Gastrocnemius medialis (tissue), 4 donors: Measurements from ENCODE around the gene CDHR3. TPM values are rescaled to one million over a fixed set of nuclear protein-coding genes. Genes with fewer than 3 reads are reported as not detected.
"Not testable (repeated sequence)": the region's sequence is repeated elsewhere in the genome, so short reads cannot be mapped to it uniquely, and the experiment has no call there.

ENCODE experiments used
- ATAC-seq, 2 donors: fragments of 150-250 bp; one replicate each; pipeline ENCODE4 v1.9.1; 2016
- DNase-seq, 2 donors: peaks; one replicate each; pipeline ENCODE4 v3.0.0-alpha.2; 2019
- H3K27ac ChIP-seq, 4 donors: fragments of 200-600 bp; sonication (generic); 1 replicate in 1 of 4; 2 replicates in 3 of 4; pipeline ENCODE4 v1.5.1; 2016 to 2018; ENCODE audit warnings: mild to moderate bottlenecking in 2 of 4, moderate library complexity in 1 of 4
- H3K27me3 ChIP-seq, 3 donors: fragments of 200-600 bp; sonication (generic) in 2 of 3; 1 replicate in 1 of 3; 2 replicates in 2 of 3; pipeline versions ENCODE4 v1.5.1 to v1.6.0; 2016 to 2019; ENCODE audit warnings: mild to moderate bottlenecking in 1 of 3, moderate library complexity in 1 of 3
- H3K36me3 ChIP-seq, 2 donors: fragments of 200-600 bp; sonication (generic) in 1 of 2; one replicate each; pipeline ENCODE4 v1.5.1; 2017 to 2018
- H3K4me1 ChIP-seq, 2 donors: fragments of 200-600 bp; sonication (generic) in 1 of 2; one replicate each; pipeline ENCODE4 v1.5.1; 2016 to 2017; ENCODE audit warnings: mild to moderate bottlenecking in 2 of 2
- H3K4me3 ChIP-seq, 4 donors: fragments of 200-600 bp; sonication (generic) in 3 of 4; 1 replicate in 1 of 4; 2 replicates in 3 of 4; pipeline ENCODE4 v1.5.1; 2016 to 2019; ENCODE audit warnings: mild to moderate bottlenecking in 2 of 4
- H3K9me3 ChIP-seq, 3 donors: fragments of 200-600 bp; sonication (generic) in 2 of 3; 1 replicate in 1 of 3; 2 replicates in 2 of 3; pipeline ENCODE4 v1.5.1; 2016 to 2019
- POLR2A ChIP-seq, 2 donors: fragments of 450-650 bp; IDR thresholded peaks; one replicate each; pipeline ENCODE4 v1.6.1; 2017; ENCODE audit warnings: antibody characterized with exemption in 2 of 2, mild to moderate bottlenecking in 2 of 2, moderate library complexity in 2 of 2
- in situ Hi-C, 4 donors: fragments of 200-750 bp; cut with MboI; loops; one replicate each; pipeline versions ENCODE4 v1.15.0 to v1.8.0; 2017; ENCODE audit warnings: low sequenced_read_pairs in 4 of 4
- intact Hi-C: fragments of 100-400 bp; cut with DNase I; formaldehyde crosslinking; loops from one replicate; pipeline ENCODE4 v1.15.1; 2023; ENCODE audit warnings: low total_unique reads
- total RNA-seq, 4 donors: library from RNA; depleted of rRNA; stranded (reverse); fragments of >200 nt; gene quantifications; one replicate each; pipeline versions ENCODE4 v1.1.0 to v1.2.3, GENCODE V29; 2016
- TF ChIP-seq, protein P1 (sequence below), 5 experiments: fragments of 450-650 bp in 3 of 5; fragments of 200-600 bp in 2 of 5; sonication (generic) in 2 of 5; IDR thresholded peaks in 4 of 5; conservative IDR thresholded peaks in 1 of 5; 1 replicate in 4 of 5; 2 replicates in 1 of 5; pipeline ENCODE4 v1.5.1; 2016 to 2019; ENCODE audit warnings: antibody characterized with exemption in 5 of 5, mild to moderate bottlenecking in 3 of 5, moderate library complexity in 3 of 5

The CDHR3 gene
- total RNA-seq, 4 donors from 2014 or later, result 0.62 to 21.2 TPM; not detected in 2

- in situ Hi-C loops, result no loop called here
- TF ChIP-seq, protein P1, sequence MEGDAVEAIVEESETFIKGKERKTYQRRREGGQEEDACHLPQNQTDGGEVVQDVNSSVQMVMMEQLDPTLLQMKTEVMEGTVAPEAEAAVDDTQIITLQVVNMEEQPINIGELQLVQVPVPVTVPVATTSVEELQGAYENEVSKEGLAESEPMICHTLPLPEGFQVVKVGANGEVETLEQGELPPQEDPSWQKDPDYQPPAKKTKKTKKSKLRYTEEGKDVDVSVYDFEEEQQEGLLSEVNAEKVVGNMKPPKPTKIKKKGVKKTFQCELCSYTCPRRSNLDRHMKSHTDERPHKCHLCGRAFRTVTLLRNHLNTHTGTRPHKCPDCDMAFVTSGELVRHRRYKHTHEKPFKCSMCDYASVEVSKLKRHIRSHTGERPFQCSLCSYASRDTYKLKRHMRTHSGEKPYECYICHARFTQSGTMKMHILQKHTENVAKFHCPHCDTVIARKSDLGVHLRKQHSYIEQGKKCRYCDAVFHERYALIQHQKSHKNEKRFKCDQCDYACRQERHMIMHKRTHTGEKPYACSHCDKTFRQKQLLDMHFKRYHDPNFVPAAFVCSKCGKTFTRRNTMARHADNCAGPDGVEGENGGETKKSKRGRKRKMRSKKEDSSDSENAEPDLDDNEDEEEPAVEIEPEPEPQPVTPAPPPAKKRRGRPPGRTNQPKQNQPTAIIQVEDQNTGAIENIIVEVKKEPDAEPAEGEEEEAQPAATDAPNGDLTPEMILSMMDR (IDR thresholded peaks at IDR 0.05 in 4 of 5, conservative IDR thresholded peaks at IDR 0.05 in 1 of 5), result no peak
Measured at GRCh38 chr7:105980645-105981396, 17.8 kb downstream of the CDHR3 start.

DNA sequence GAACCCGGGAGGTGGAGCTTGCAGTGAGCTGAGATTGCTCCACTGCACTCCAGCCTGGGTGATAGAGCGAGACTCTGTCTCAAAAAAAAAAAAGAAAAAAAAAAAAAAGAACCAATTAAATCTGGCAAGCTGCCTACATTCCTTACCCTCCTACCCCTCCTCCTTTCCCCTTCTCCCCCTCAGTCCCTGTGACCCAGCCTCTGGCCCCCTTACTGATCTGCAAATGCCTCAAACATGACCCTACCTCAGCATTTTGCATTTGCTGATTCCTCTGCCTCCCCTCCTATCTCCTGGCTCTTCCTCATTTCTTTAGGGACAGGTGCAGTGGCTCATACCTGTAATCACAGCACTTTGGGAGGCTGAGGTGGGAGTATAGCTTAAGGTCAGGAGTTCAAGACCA lies 19.3 kb downstream of the CDHR3 start:
- in situ Hi-C loops, result no loop called here
- no peaks in the 10 kb centered on the region for H3K9me3 ChIP-seq
- TF ChIP-seq POLR2A (IDR thresholded peaks at IDR 0.05), result no peak
- TF ChIP-seq, protein P1 (IDR thresholded peaks at IDR 0.05 in 4 of 5, conservative IDR thresholded peaks at IDR 0.05 in 1 of 5), result no peak
- intact Hi-C loops, result no loop called here
- H3K4me3 ChIP-seq, result no peak overlapping the region
- no peaks in the 10 kb centered on the region for H3K4me1 ChIP-seq
- ATAC-seq (no peak), DNase-seq (no peak)
- H3K27me3 ChIP-seq, result no peaks in the 10 kb centered on the region
- no peaks in the 10 kb centered on the region for H3K36me3 ChIP-seq
- H3K27ac ChIP-seq, result no peak overlapping the region

More at GRCh38 chr7:105980645-105981396, 17.8 kb downstream of the CDHR3 start:
- DNase-seq, result no peak
- Histone ChIP-seq H3K9me3 (no peaks in the 10 kb centered on the region), H3K27me3 (no peaks in the 10 kb centered on the region), H3K27ac (no peak overlapping the region), H3K4me3 (no peak overlapping the region), H3K4me1 (no peaks in the 10 kb centered on the region), H3K36me3 (no peaks in the 10 kb centered on the region)
- intact Hi-C loops, result no loop called here
- ATAC-seq, result no peak

GRCh38 chr7:105984808-105985207 lies 21.7 kb downstream of the CDHR3 start:
- H3K4me3 ChIP-seq, H3K4me1 ChIP-seq, H3K27me3 ChIP-seq, ATAC-seq, in situ Hi-C loops, intact Hi-C loops, H3K36me3 ChIP-seq, H3K9me3 ChIP-seq, DNase-seq, H3K27ac ChIP-seq: not testable (repeated sequence)

DNA sequence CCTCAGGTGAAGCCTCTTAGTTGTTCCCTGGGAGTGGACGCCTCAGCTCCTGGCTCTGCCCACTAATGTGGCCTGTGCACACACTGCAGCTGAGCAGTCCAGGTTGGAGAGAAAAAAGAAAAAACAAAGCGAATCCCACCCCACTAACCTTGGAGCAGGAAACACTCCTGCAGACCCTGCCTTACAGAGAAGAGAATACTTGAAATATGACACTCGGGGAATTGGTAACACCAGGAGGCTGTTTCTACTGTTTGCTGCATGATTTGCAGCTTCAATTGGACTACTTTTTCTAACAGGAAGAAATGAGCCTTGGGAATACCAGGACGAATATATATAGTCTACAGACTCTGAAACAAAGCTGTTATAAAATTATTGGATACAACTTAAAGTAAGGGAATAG lies 22.2 kb downstream of the CDHR3 start:
- DNase-seq (no peak), ATAC-seq (no peak)
- Histone ChIP-seq H3K36me3 (no peaks in the 10 kb centered on the region), H3K27ac (no peak overlapping the region), H3K4me3 (no peak overlapping the region), H3K9me3 (no peaks in the 10 kb centered on the region), H3K4me1 (no peaks in the 10 kb centered on the region), H3K27me3 (no peaks in the 10 kb centered on the region)
- TF ChIP-seq, protein P1 (IDR thresholded peaks at IDR 0.05 in 4 of 5, conservative IDR thresholded peaks at IDR 0.05 in 1 of 5), result no peak
- TF ChIP-seq POLR2A (IDR thresholded peaks at IDR 0.05), result no peak
- intact Hi-C loops (no loop called here), in situ Hi-C loops (no loop called here)

- H3K9me3 ChIP-seq, result no peaks in the 10 kb centered on the region
- no peak overlapping the region for H3K4me3 ChIP-seq
- no peaks in the 10 kb centered on the region for H3K4me1 ChIP-seq
- no peak for DNase-seq
- no peak for TF ChIP-seq POLR2A (IDR thresholded peaks at IDR 0.05)
- TF ChIP-seq, protein P1 (IDR thresholded peaks at IDR 0.05 in 4 of 5, conservative IDR thresholded peaks at IDR 0.05 in 1 of 5), result no peak
- ATAC-seq, result no peak
- in situ Hi-C loops (no loop called here), intact Hi-C loops (no loop called here)
- no peaks in the 10 kb centered on the region for H3K27me3 ChIP-seq
- H3K36me3 ChIP-seq, result no peaks in the 10 kb centered on the region
- H3K27ac ChIP-seq, result no peak overlapping the region
Measured at GRCh38 chr7:105985672-105986215, 22.7 kb downstream of the CDHR3 start.
